Measurements from ENCODE around the gene UQCR10.

The UQCR10 gene

GRCh38 chr22:29813126-29813525, 46.0 kb downstream of the UQCR10 start:
- no peak for TF ChIP-seq REST (IDR thresholded peaks at IDR 0.05; ENCODE audit: insufficient replicate concordance, low read depth)
- no peak for TF ChIP-seq POLR2AphosphoS5 (IDR thresholded peaks at IDR 0.05; ENCODE audit: low read depth)
- no peak for TF ChIP-seq CTCF (IDR thresholded peaks at IDR 0.05; ENCODE audit: insufficient read depth, low read length)
- no peak for TF ChIP-seq GABPA (IDR thresholded peaks at IDR 0.05; ENCODE audit: low read depth)
- no peak for TF ChIP-seq SPI1 (IDR thresholded peaks at IDR 0.05; ENCODE audit: borderline replicate concordance, low read depth)
- Histone ChIP-seq H3K4me3 (replicated peaks; ENCODE audit: insufficient read depth, low read length) (no peak overlapping the region), H3K27me3 (ENCODE audit: insufficient read depth, poor library complexity, severe bottlenecking) (no peaks in the 10 kb centered on the region), H3K27ac (replicated peaks) (no peak overlapping the region)
- no peak for DNase-seq (ENCODE audit: low read depth in 1 of 2, low spot score in 1 of 2)

GRCh38 chr22:29813563-29813962, 46.4 kb downstream of the UQCR10 start:
- H3K4me3 ChIP-seq (replicated peaks; ENCODE audit: insufficient read depth, low read length) = no peak overlapping the region
- no peaks in the 10 kb centered on the region for H3K27me3 ChIP-seq (ENCODE audit: insufficient read depth, poor library complexity, severe bottlenecking)
- no peak for DNase-seq (ENCODE audit: low read depth in 1 of 2, low spot score in 1 of 2)
- H3K27ac ChIP-seq (replicated peaks) = no peak overlapping the region
- TF ChIP-seq REST (IDR thresholded peaks at IDR 0.05; ENCODE audit: insufficient replicate concordance, low read depth) (no peak), POLR2AphosphoS5 (IDR thresholded peaks at IDR 0.05; ENCODE audit: low read depth) (no peak), SPI1 (IDR thresholded peaks at IDR 0.05; ENCODE audit: borderline replicate concordance, low read depth) (no peak)

- H3K27me3 ChIP-seq (ENCODE audit: insufficient read depth, poor library complexity, severe bottlenecking) = no peaks in the 10 kb centered on the region
Measured at GRCh38 chr22:29814003-29814402, 46.8 kb downstream of the UQCR10 start.

More at GRCh38 chr22:29814003-29814402, 46.8 kb downstream of the UQCR10 start:
- no peak overlapping the region for H3K4me3 ChIP-seq (replicated peaks; ENCODE audit: insufficient read depth, low read length)
- no peak for TF ChIP-seq SPI1 (IDR thresholded peaks at IDR 0.05; ENCODE audit: borderline replicate concordance, low read depth)
- TF ChIP-seq POLR2AphosphoS5 (IDR thresholded peaks at IDR 0.05; ENCODE audit: low read depth) = no peak
- TF ChIP-seq GABPA (IDR thresholded peaks at IDR 0.05; ENCODE audit: low read depth) = no peak
- no peak for TF ChIP-seq CTCF (IDR thresholded peaks at IDR 0.05; ENCODE audit: insufficient read depth, low read length)
- no peak for TF ChIP-seq REST (IDR thresholded peaks at IDR 0.05; ENCODE audit: insufficient replicate concordance, low read depth)
- H3K27ac ChIP-seq (replicated peaks) = no peak overlapping the region
- no peak for DNase-seq (ENCODE audit: low read depth in 1 of 2, low spot score in 1 of 2)
